Duodenal mucosa (tissue), 2 donors: ENCODE measurements around the gene KLK1.
A peak's percentile ranks its signal among the peaks of the same experiment; 100 is the strongest.

Experiments
- H3K27ac ChIP-seq: one replicate; pipeline ENCODE4 v1.7.0; 2013; ENCODE audit warnings: low read depth, low read length
- H3K27me3 ChIP-seq, 2 donors: one replicate each; pipeline ENCODE4 v1.7.0; 2013; ENCODE audit warnings: low read length in 2 of 2, control low read depth in 1 of 2; ENCODE audit not compliant: insufficient read depth in 2 of 2, control insufficient read depth in 1 of 2
- H3K36me3 ChIP-seq, 2 donors: one replicate each; pipeline ENCODE4 v1.7.0; 2013; ENCODE audit warnings: low read length in 2 of 2, control low read depth in 1 of 2; ENCODE audit not compliant: insufficient read depth in 2 of 2, control insufficient read depth in 1 of 2
- H3K4me1 ChIP-seq, 2 donors: one replicate each; pipeline ENCODE4 v1.7.0; 2013; ENCODE audit warnings: low read length in 2 of 2, control low read depth in 1 of 2; ENCODE audit not compliant: insufficient read depth in 2 of 2, control insufficient read depth in 1 of 2
- H3K4me3 ChIP-seq, 2 donors: one replicate each; pipeline ENCODE4 v1.7.0; 2013; ENCODE audit warnings: low read length in 2 of 2, low read depth in 1 of 2
- H3K9ac ChIP-seq, 2 donors: one replicate each; pipeline ENCODE4 v1.7.0; 2013; ENCODE audit warnings: low read length in 2 of 2, low read depth in 1 of 2
- H3K9me3 ChIP-seq, 2 donors: one replicate each; pipeline ENCODE4 v1.7.0; 2013; ENCODE audit warnings: low read length in 2 of 2, control low read depth in 1 of 2; ENCODE audit not compliant: control insufficient read depth in 1 of 2

KLK1 gene

DNA sequence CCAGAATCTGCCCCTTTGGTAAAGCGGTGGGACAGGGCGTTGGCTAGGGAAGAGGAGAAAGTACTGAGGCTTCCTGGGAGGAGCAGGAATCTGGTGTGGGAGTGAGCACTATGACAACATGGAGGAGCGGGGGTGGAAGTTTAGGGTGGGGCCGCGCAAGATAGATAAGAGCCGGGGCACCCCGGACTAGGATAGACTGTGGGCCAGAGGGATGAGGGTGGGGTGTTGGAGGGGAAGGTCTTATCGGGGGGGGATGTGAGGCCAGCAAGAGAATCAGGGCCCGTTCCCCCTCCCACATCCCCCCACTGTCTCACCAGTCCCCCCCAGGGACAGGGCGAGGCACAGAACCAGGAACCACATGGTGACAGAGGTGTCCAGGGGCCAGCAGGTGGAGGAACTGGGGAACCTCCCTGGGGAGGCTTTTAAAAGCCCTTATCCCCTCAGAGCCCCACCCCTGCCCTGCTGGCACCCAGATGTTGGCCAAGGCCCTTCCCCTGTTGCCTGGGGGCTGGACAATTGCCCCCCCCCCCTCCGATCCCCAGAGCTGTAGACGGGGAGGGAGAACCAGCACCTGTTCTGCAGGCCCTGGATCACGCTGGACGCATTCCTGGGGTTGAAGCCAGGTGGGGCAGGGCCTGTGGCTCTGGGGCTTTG lies at the start of gene KLK1:
KLK1 (minus strand) TSS at position 399 of the 654 bp plus-strand sequence; CDS start at position 360, 39 bp downstream.
- Histone ChIP-seq H3K36me3 (no peaks in the 10 kb centered on the region), H3K27me3 (peaks cover 12 to 16% of the 10 kb centered on the region in 2 donors), H3K9me3 (no peaks in the 10 kb centered on the region), H3K9ac (peak within 1 kb of the TSS in 1 of 2 donors; percentile 18), H3K27ac (no peak within 1 kb of the TSS), H3K4me1 (peaks cover 31 to 49% of the 10 kb centered on the region in 2 donors), H3K4me3 (no peak within 1 kb of the TSS)

DNA sequence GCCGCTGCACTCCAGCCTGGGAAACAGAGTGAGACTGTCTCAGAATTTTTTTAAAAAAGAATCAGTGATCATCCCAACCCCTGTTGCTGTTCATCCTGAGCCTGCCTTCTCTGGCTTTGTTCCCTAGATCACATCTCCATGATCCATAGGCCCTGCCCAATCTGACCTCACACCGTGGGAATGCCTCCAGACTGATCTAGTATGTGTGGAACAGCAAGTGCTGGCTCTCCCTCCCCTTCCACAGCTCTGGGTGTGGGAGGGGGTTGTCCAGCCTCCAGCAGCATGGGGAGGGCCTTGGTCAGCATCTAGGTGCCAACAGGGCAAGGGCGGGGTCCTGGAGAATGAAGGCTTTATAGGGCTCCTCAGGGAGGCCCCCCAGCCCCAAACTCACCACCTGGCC lies 49.5 kb upstream of the KLK1 start, which contains the start of gene KLK2:
KLK2 (plus strand) TSS at position 384 of the 400 bp plus-strand sequence. CDS start 35 bp downstream, outside the sequence.
- Histone ChIP-seq H3K27me3 (peaks cover 0 to 9% of the 10 kb centered on the region in 2 donors), H3K36me3 (no peaks in the 10 kb centered on the region), H3K27ac (no peak within 1 kb of the TSS), H3K9me3 (no peaks in the 10 kb centered on the region), H3K4me3 (no peak within 1 kb of the TSS), H3K4me1 (no peaks in the 10 kb centered on the region), H3K9ac (no peak within 1 kb of the TSS)

DNA sequence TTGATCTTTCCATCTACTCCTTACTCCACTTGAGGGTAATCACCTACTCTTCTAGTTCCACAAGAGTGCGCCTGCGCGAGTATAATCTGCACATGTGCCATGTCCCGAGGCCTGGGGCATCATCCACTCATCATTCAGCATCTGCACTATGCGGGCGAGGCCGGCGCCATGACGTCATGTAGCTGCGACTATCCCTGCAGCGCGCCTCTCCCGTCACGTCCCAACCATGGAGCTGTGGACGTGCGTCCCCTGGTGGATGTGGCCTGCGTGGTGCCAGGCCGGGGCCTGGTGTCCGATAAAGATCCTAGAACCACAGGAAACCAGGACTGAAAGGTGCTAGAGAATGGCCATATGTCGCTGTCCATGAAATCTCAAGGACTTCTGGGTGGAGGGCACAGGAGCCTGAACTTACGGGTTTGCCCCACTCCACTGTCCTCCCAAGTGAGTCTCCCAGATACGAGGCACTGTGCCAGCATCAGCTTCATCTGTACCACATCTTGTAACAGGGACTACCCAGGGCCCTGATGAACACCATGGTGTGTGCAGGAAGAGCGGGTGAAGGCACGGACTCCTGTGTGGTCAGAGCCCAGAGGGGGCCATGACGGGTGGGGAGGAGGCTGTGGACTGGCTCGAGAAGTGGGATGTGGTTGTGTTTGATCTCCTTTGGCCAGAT lies 47.0 kb upstream of the KLK1 start:
- Histone ChIP-seq H3K27ac (no peak overlapping the region), H3K9me3 (no peaks in the 10 kb centered on the region), H3K4me1 (no peaks in the 10 kb centered on the region), H3K9ac (no peak overlapping the region), H3K4me3 (no peak overlapping the region), H3K36me3 (no peaks in the 10 kb centered on the region), H3K27me3 (peaks cover 0 to 6% of the 10 kb centered on the region in 2 donors)

DNA sequence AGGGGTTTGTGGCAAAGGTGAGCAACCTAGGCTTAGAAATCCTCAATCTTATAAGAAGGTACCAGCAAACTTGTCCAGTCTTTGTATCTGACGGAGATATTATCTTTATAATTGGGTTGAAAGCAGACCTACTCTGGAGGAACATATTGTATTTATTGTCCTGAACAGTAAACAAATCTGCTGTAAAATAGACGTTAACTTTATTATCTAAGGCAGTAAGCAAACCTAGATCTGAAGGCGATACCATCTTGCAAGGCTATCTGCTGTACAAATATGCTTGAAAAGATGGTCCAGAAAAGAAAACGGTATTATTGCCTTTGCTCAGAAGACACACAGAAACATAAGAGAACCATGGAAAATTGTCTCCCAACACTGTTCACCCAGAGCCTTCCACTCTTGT lies 45.9 kb upstream of the KLK1 start:
- no peak overlapping the region for H3K27ac ChIP-seq
- no peaks in the 10 kb centered on the region for H3K4me1 ChIP-seq
- no peaks in the 10 kb centered on the region for H3K36me3 ChIP-seq
- peaks cover 0 to 6% of the 10 kb centered on the region in 2 donors for H3K27me3 ChIP-seq
- no peak overlapping the region for H3K4me3 ChIP-seq
- no peak overlapping the region for H3K9ac ChIP-seq
- H3K9me3 ChIP-seq, result no peaks in the 10 kb centered on the region

DNA sequence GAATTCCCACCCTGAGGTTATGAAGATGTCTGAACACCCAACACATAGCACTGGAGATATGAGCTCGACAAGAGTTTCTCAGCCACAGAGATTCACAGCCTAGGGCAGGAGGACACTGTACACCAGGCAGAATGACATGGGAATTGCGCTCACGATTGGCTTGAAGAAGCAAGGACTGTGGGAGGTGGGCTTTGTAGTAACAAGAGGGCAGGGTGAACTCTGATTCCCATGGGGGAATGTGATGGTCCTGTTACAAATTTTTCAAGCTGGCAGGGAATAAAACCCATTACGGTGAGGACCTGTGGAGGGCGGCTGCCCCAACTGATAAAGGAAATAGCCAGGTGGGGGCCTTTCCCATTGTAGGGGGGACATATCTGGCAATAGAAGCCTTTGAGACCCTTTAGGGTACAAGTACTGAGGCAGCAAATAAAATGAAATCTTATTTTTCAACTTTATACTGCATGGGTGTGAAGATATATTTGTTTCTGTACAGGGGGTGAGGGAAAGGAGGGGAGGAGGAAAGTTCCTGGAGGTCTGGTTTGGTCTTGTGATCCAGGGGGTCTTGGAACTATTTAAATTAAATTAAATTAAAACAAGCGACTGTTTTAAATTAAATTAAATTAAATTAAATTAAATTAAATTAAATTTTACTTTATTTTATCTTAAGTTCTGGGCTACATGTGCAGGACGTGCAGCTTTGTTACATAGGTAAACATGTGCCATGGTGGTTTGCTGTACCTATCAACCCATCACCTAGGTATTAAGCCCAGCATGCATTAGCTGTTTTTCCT lies 38.1 kb upstream of the KLK1 start:
- Histone ChIP-seq H3K4me3 (no peak overlapping the region), H3K4me1 (peaks cover 0 to 4% of the 10 kb centered on the region in 2 donors), H3K9me3 (no peaks in the 10 kb centered on the region), H3K9ac (no peak overlapping the region), H3K27me3 (peaks cover 4 to 7% of the 10 kb centered on the region in 2 donors), H3K36me3 (no peaks in the 10 kb centered on the region), H3K27ac (no peak overlapping the region)

DNA sequence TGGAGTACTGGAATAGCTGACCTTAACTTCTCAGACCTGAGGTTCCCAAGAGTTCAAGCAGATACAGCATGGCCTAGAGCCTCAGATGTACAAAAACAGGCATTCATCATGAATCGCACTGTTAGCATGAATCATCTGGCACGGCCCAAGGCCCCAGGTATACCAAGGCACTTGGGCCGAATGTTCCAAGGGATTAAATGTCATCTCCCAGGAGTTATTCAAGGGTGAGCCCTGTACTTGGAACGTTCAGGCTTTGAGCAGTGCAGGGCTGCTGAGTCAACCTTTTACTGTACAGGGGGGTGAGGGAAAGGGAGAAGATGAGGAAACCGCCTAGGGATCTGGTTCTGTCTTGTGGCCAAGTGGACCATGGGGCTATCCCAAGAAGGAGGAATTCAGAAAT lies 37.4 kb upstream of the KLK1 start:
- Histone ChIP-seq H3K9ac (no peak overlapping the region), H3K9me3 (no peaks in the 10 kb centered on the region), H3K27ac (no peak overlapping the region), H3K36me3 (no peaks in the 10 kb centered on the region), H3K4me3 (no peak overlapping the region), H3K27me3 (peaks cover 4 to 7% of the 10 kb centered on the region in 2 donors), H3K4me1 (peaks cover 0 to 4% of the 10 kb centered on the region in 2 donors)

DNA sequence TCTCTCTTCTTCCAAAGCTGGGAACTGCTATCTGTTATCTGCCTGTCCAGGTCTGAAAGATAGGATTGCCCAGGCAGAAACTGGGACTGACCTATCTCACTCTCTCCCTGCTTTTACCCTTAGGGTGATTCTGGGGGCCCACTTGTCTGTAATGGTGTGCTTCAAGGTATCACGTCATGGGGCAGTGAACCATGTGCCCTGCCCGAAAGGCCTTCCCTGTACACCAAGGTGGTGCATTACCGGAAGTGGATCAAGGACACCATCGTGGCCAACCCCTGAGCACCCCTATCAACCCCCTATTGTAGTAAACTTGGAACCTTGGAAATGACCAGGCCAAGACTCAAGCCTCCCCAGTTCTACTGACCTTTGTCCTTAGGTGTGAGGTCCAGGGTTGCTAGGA lies 36.3 kb upstream of the KLK1 start:
- Histone ChIP-seq H3K36me3 (no peaks in the 10 kb centered on the region), H3K4me3 (no peak overlapping the region), H3K9ac (no peak overlapping the region), H3K27ac (no peak overlapping the region), H3K27me3 (peaks cover 4 to 7% of the 10 kb centered on the region in 2 donors), H3K9me3 (no peaks in the 10 kb centered on the region), H3K4me1 (peaks cover 0 to 4% of the 10 kb centered on the region in 2 donors)

DNA sequence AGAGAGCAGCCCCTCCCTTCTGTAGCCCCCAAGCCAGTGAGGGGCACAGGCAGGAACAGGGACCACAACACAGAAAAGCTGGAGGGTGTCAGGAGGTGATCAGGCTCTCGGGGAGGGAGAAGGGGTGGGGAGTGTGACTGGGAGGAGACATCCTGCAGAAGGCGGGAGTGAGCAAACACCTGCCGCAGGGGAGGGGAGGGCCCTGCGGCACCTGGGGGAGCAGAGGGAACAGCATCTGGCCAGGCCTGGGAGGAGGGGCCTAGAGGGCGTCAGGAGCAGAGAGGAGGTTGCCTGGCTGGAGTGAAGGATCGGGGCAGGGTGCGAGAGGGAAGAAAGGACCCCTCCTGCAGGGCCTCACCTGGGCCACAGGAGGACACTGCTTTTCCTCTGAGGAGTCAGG lies 35.3 kb upstream of the KLK1 start:
- H3K27ac ChIP-seq, result no peak overlapping the region
- H3K27me3 ChIP-seq, result peaks cover 4 to 7% of the 10 kb centered on the region in 2 donors
- H3K4me3 ChIP-seq, result no peak overlapping the region
- no peaks in the 10 kb centered on the region for H3K36me3 ChIP-seq
- H3K4me1 ChIP-seq, result peaks cover 0 to 4% of the 10 kb centered on the region in 2 donors
- no peak overlapping the region for H3K9ac ChIP-seq
- H3K9me3 ChIP-seq, result no peaks in the 10 kb centered on the region

DNA sequence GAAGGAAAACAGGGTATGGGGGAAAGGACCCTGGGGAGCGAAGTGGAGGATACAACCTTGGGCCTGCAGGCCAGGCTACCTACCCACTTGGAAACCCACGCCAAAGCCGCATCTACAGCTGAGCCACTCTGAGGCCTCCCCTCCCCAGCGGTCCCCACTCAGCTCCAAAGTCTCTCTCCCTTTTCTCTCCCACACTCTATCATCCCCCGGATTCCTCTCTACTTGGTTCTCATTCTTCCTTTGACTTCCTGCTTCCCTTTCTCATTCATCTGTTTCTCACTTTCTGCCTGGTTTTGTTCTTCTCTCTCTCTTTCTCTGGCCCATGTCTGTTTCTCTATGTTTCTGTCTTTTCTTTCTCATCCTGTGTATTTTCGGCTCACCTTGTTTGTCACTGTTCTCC lies 33.8 kb upstream of the KLK1 start:
- Histone ChIP-seq H3K4me3 (no peak overlapping the region), H3K9me3 (no peaks in the 10 kb centered on the region), H3K27me3 (peaks cover 4 to 7% of the 10 kb centered on the region in 2 donors), H3K27ac (no peak overlapping the region), H3K36me3 (no peaks in the 10 kb centered on the region), H3K9ac (no peak overlapping the region), H3K4me1 (peaks cover 0 to 4% of the 10 kb centered on the region in 2 donors)
